Adrenal gland (tissue), 5 donors: ENCODE data around the gene PRR12.

ENCODE experiments used
- CTCF ChIP-seq, 6 experiments: fragments of 450-650 bp in 4 of 6; fragments of 200-600 bp in 2 of 6; sonication (generic) in 1 of 6; IDR thresholded peaks; 1 replicate in 5 of 6; 2 replicates in 1 of 6; pipeline versions ENCODE4 v1.5.1 to v1.8.0; 2016 to 2021; ENCODE audit warnings: antibody characterized with exemption in 6 of 6, mild to moderate bottlenecking in 2 of 6, moderate library complexity in 1 of 6
- POLR2A ChIP-seq, 2 donors: fragments of 450-650 bp; IDR thresholded peaks; one replicate each; pipeline ENCODE4 v1.6.1; 2017; ENCODE audit warnings: antibody characterized with exemption in 2 of 2, mild to moderate bottlenecking in 2 of 2, moderate library complexity in 1 of 2
- donor health status: DM: no; HTN: no; CAD: no.

GRCh38 chr19:49655570-49656455 is 64.8 kb downstream of the PRR12 start:
- no peak for TF ChIP-seq POLR2A (IDR thresholded peaks at IDR 0.05)
- no peak for TF ChIP-seq CTCF (IDR thresholded peaks at IDR 0.05)
